Suprapubic skin (tissue), 4 donors: ENCODE measurements around the gene FIP1L1.

ENCODE experiments used
- EP300 ChIP-seq: sonication (generic); formaldehyde crosslinking; IDR thresholded peaks from one replicate; pipeline ENCODE4 v1.6.1; 2017; ENCODE audit warnings: antibody characterized with exemption
- POLR2A ChIP-seq, 2 donors: fragments of 450-650 bp; IDR thresholded peaks; one replicate each; pipeline ENCODE4 v1.6.1; 2017; ENCODE audit warnings: antibody characterized with exemption in 2 of 2, mild to moderate bottlenecking in 2 of 2, moderate library complexity in 2 of 2
- POLR2AphosphoS5 ChIP-seq, 3 donors: sonication (generic); formaldehyde crosslinking; IDR thresholded peaks; one replicate each; pipeline ENCODE4 v1.6.1; 2017; ENCODE audit warnings: antibody characterized with exemption in 3 of 3
- TF ChIP-seq, protein P1 (sequence below), 2 donors: fragments of 200-600 bp in 1 of 2; fragments of 450-650 bp in 1 of 2; sonication (generic) in 1 of 2; IDR thresholded peaks; one replicate each; pipeline ENCODE4 v1.5.1; 2016 to 2019; ENCODE audit warnings: antibody characterized with exemption in 2 of 2, mild to moderate bottlenecking in 1 of 2, moderate library complexity in 1 of 2

DNA sequence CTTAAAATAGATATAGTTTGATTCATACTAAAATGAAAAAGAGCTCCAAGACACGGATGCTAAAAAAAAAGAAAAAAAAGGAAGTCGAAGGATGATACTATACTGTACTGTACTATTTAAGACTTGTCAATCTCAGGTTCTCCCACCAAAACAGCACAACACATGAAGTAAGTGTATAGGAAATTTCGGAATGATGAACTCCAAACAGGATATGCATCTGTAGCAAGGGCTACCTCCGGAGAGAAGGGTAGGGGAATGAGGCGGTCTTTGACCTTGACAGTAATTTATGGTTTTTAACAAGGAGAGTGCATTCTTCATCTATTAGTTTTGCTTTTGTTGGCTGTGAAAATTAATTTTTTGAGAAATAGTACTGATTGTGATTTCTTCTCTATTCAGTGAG lies 541 bp upstream of the FIP1L1 start:
- TF ChIP-seq EP300 (no peak), POLR2A (IDR thresholded peaks at IDR 0.05) (no peak), POLR2AphosphoS5 (IDR thresholded peaks at IDR 0.05) (no peak)
- TF ChIP-seq, protein P1, sequence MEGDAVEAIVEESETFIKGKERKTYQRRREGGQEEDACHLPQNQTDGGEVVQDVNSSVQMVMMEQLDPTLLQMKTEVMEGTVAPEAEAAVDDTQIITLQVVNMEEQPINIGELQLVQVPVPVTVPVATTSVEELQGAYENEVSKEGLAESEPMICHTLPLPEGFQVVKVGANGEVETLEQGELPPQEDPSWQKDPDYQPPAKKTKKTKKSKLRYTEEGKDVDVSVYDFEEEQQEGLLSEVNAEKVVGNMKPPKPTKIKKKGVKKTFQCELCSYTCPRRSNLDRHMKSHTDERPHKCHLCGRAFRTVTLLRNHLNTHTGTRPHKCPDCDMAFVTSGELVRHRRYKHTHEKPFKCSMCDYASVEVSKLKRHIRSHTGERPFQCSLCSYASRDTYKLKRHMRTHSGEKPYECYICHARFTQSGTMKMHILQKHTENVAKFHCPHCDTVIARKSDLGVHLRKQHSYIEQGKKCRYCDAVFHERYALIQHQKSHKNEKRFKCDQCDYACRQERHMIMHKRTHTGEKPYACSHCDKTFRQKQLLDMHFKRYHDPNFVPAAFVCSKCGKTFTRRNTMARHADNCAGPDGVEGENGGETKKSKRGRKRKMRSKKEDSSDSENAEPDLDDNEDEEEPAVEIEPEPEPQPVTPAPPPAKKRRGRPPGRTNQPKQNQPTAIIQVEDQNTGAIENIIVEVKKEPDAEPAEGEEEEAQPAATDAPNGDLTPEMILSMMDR (IDR thresholded peaks at IDR 0.05) = no peak
